ENCODE results near the gene GEMIN7.

GRCh38 chr19:45139286-45140143 lies 60.5 kb downstream of the GEMIN7 start:
- TF ChIP-seq CTCF (IDR thresholded peaks at IDR 0.05; ENCODE audit: low read length) (no peak), EZH2 (IDR thresholded peaks at IDR 0.05; ENCODE audit: borderline replicate concordance, low read length) (no peak)

Data from OCI-LY1 (cell line).